Transverse colon (tissue), 3 donors: ENCODE data around the gene WDFY3.

Source experiments
- CTCF ChIP-seq, 5 experiments: fragments of 200-600 bp in 3 of 5; fragments of 450-650 bp in 2 of 5; sonication (generic) in 3 of 5; IDR thresholded peaks; 1 replicate in 2 of 5; 2 replicates in 3 of 5; pipeline ENCODE4 v1.5.1; 2016 to 2017; ENCODE audit warnings: antibody characterized with exemption in 5 of 5, inconsistent platforms in 3 of 5, mild to moderate bottlenecking in 2 of 5, moderate library complexity in 1 of 5
- EP300 ChIP-seq: sonication (generic); formaldehyde crosslinking; IDR thresholded peaks from one replicate; pipeline ENCODE4 v1.6.1; 2017; ENCODE audit warnings: antibody characterized with exemption, low read depth

GRCh38 chr4:84964995-84965552 lies 1.4 kb downstream of the WDFY3 start:
- TF ChIP-seq CTCF (IDR thresholded peaks at IDR 0.05) (no peak), EP300 (no peak)
